Chondrocyte (in vitro differentiated cells): ENCODE measurements around the gene NPHP4. TPM values are rescaled to one million over a fixed set of nuclear protein-coding genes. Genes with fewer than 3 reads are reported as not detected.
A peak's percentile ranks its signal among the peaks of the same experiment; 100 is the strongest.

Source experiments
- DNase-seq: peaks from one replicate; pipeline ENCODE4 v3.0.0; 2021; ENCODE audit warnings: mixed read lengths, low spot score
- H3K27ac Mint-ChIP-seq: one replicate; pipeline ENCODE4 v1.8.0; 2021; ENCODE audit warnings: mild to moderate bottlenecking, moderate library complexity, mixed read lengths; ENCODE audit not compliant: unreplicated experiment
- H3K27me3 Mint-ChIP-seq: 2 replicates; pipeline ENCODE4 v1.8.0; 2021; ENCODE audit warnings: low read depth, mixed read lengths
- H3K36me3 Mint-ChIP-seq: 2 replicates; pipeline ENCODE4 v1.8.0; 2021; ENCODE audit warnings: low read depth, mixed read lengths
- H3K4me1 Mint-ChIP-seq: 2 replicates; pipeline ENCODE4 v1.8.0; 2021; ENCODE audit warnings: low read depth, mild to moderate bottlenecking, mixed read lengths
- H3K4me3 Mint-ChIP-seq: one replicate; pipeline ENCODE4 v1.8.0; 2021; ENCODE audit warnings: mild to moderate bottlenecking, moderate library complexity, mixed read lengths; ENCODE audit not compliant: unreplicated experiment
- H3K9me3 Mint-ChIP-seq: 2 replicates; pipeline ENCODE4 v1.8.0; 2021; ENCODE audit warnings: low read depth, mixed read lengths
- total RNA-seq: library from RNA; stranded (reverse); gene quantifications from 3 replicates; pipeline ENCODE4 v1.2.1, GENCODE V29; 2021
- TF ChIP-seq, protein P1 (sequence below): fragments of 200-600 bp; sonication (generic); IDR thresholded peaks from 2 replicates; pipeline ENCODE4 v1.5.0; 2021; ENCODE audit warnings: antibody characterized with exemption, mild to moderate bottlenecking, moderate library complexity

NPHP4 gene
- total RNA-seq, 1 donor from 2014 or later = 8.7 TPM

GRCh38 chr1:5913078-5913845, 79.0 kb downstream of the NPHP4 start:
- H3K27ac Mint-ChIP-seq = no peak overlapping the region
- H3K36me3 Mint-ChIP-seq = no peaks in the 10 kb centered on the region
- DNase-seq = peak; percentile 52

GRCh38 chr1:5911871-5912271, 80.4 kb downstream of the NPHP4 start:
- Mint-ChIP-seq H3K9me3 (no peaks in the 10 kb centered on the region), H3K36me3 (no peaks in the 10 kb centered on the region), H3K4me1 (peaks cover 27% of the 10 kb centered on the region), H3K4me3 (no peak overlapping the region), H3K27me3 (no peaks in the 10 kb centered on the region), H3K27ac (no peak overlapping the region)
- TF ChIP-seq, protein P1, sequence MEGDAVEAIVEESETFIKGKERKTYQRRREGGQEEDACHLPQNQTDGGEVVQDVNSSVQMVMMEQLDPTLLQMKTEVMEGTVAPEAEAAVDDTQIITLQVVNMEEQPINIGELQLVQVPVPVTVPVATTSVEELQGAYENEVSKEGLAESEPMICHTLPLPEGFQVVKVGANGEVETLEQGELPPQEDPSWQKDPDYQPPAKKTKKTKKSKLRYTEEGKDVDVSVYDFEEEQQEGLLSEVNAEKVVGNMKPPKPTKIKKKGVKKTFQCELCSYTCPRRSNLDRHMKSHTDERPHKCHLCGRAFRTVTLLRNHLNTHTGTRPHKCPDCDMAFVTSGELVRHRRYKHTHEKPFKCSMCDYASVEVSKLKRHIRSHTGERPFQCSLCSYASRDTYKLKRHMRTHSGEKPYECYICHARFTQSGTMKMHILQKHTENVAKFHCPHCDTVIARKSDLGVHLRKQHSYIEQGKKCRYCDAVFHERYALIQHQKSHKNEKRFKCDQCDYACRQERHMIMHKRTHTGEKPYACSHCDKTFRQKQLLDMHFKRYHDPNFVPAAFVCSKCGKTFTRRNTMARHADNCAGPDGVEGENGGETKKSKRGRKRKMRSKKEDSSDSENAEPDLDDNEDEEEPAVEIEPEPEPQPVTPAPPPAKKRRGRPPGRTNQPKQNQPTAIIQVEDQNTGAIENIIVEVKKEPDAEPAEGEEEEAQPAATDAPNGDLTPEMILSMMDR = no peak
- peak; percentile 79 for DNase-seq

More at GRCh38 chr1:5913078-5913845, 79.0 kb downstream of the NPHP4 start:
- Mint-ChIP-seq H3K4me1 (peaks cover 27% of the 10 kb centered on the region), H3K9me3 (no peaks in the 10 kb centered on the region), H3K4me3 (no peak overlapping the region), H3K27me3 (no peaks in the 10 kb centered on the region)
- TF ChIP-seq, protein P1 = no peak

- Mint-ChIP-seq H3K4me1 (peaks cover 26% of the 10 kb centered on the region), H3K9me3 (no peaks in the 10 kb centered on the region), H3K27ac (no peak overlapping the region), H3K36me3 (no peaks in the 10 kb centered on the region), H3K27me3 (no peaks in the 10 kb centered on the region), H3K4me3 (no peak overlapping the region)
- DNase-seq = no peak
- TF ChIP-seq, protein P1 = no peak
These were observed 81.1 kb downstream of the NPHP4 start for GRCh38 chr1:5911157-5911556.

- Mint-ChIP-seq H3K9me3 (no peaks in the 10 kb centered on the region), H3K36me3 (no peaks in the 10 kb centered on the region), H3K4me3 (no peak overlapping the region), H3K4me1 (peaks cover 21% of the 10 kb centered on the region), H3K27ac (no peak overlapping the region), H3K27me3 (no peaks in the 10 kb centered on the region)
- TF ChIP-seq, protein P1 = no peak
- peak; percentile 61 for DNase-seq
These were observed 81.6 kb downstream of the NPHP4 start for GRCh38 chr1:5910666-5911065.

DNA sequence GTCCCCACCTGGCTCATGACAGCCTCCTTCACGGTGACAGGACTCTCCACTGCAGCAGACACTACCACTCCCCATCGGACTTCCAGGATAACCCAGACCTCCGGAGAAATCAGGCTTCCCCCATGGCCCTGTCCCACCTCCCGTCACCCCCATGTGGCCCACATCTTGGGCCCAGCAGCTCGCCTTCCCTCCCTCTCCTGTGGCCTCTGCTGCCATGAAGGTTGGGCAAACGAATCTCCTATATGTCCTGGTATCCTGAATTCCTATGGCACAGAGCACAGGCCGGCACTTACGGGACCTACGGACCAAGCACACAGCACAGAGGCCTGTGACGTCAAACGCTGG, 82.0 kb downstream of the NPHP4 start:
- Mint-ChIP-seq H3K4me3 (no peak overlapping the region), H3K36me3 (no peaks in the 10 kb centered on the region), H3K27ac (no peak overlapping the region), H3K4me1 (peaks cover 17% of the 10 kb centered on the region), H3K9me3 (no peaks in the 10 kb centered on the region), H3K27me3 (no peaks in the 10 kb centered on the region)
- no peak for DNase-seq
- TF ChIP-seq, protein P1 = no peak
